Activated naive CD4-positive, alpha-beta T cell treated with anti-CD3 and anti-CD28 coated beads, Interleukin-2, amount 10 ng/mL, durations not matched to agents 7 days and 5 days (primary cell): ENCODE data around the gene KREMEN2.

Experiments used
- CTCF ChIA-PET: fragments of 350-600 bp; sonication (Branson Sonifier 250); formaldehyde crosslinking; loops from one replicate; lab custom pipeline; 2021; ENCODE audit warnings: antibody characterized with exemption; lab: Charles Lee
- DNase-seq: peaks from one replicate; pipeline ENCODE4 v3.0.0-alpha.2; 2020
- H3K27ac Mint-ChIP-seq: one replicate; pipeline ENCODE4 v1.8.0; 2021; ENCODE audit warnings: mild to moderate bottlenecking, moderate library complexity, mixed read lengths
- H3K27me3 Mint-ChIP-seq: one replicate; pipeline ENCODE4 v1.8.0; 2021; ENCODE audit warnings: mild to moderate bottlenecking, mixed read lengths
- H3K36me3 Mint-ChIP-seq: one replicate; pipeline ENCODE4 v1.8.0; 2021; ENCODE audit warnings: mixed read lengths
- H3K4me1 Mint-ChIP-seq: one replicate; pipeline ENCODE4 v1.8.0; 2021; ENCODE audit warnings: mixed read lengths
- H3K4me3 Mint-ChIP-seq: one replicate; pipeline ENCODE4 v1.8.0; 2021; ENCODE audit warnings: mild to moderate bottlenecking, moderate library complexity, mixed read lengths
- H3K9me3 Mint-ChIP-seq: one replicate; pipeline ENCODE4 v1.8.0; 2021; ENCODE audit warnings: mixed read lengths

Gene KREMEN2

GRCh38 chr16:2964475-2965336, 631 bp downstream of the KREMEN2 start:
- H3K27ac Mint-ChIP-seq = no peak overlapping the region
- CTCF ChIA-PET = interaction anchor here (0.6 to 1.8 kb wide), 3 partner anchors 14 to 36 kb away, joined by 3 to 4 read pairs (median 3); no protein-coding TSS in a partner anchor
- H3K36me3 Mint-ChIP-seq = no peaks in the 10 kb centered on the region
- H3K4me1 Mint-ChIP-seq = peaks cover 32% of the 10 kb centered on the region
- peak; percentile 83 for DNase-seq
- peak overlapping the region; percentile 50 for H3K4me3 Mint-ChIP-seq
- H3K9me3 Mint-ChIP-seq = no peaks in the 10 kb centered on the region
- peaks cover 94% of the 10 kb centered on the region for H3K27me3 Mint-ChIP-seq

GRCh38 chr16:2966043-2966807, 2.1 kb downstream of the KREMEN2 start:
- CTCF ChIA-PET = no interaction called here
- Mint-ChIP-seq H3K27me3 (peaks cover 79% of the 10 kb centered on the region), H3K4me3 (no peak overlapping the region), H3K4me1 (peaks cover 40% of the 10 kb centered on the region), H3K36me3 (no peaks in the 10 kb centered on the region), H3K27ac (no peak overlapping the region), H3K9me3 (no peaks in the 10 kb centered on the region)
- DNase-seq = no peak

GRCh38 chr16:2966808-2967191, 2.7 kb downstream of the KREMEN2 start:
- DNase-seq = no peak
- H3K4me1 Mint-ChIP-seq = peaks cover 38% of the 10 kb centered on the region
- CTCF ChIA-PET = no interaction called here
- H3K27me3 Mint-ChIP-seq = peaks cover 73% of the 10 kb centered on the region
- H3K9me3 Mint-ChIP-seq = no peaks in the 10 kb centered on the region
- H3K4me3 Mint-ChIP-seq = no peak overlapping the region
- no peaks in the 10 kb centered on the region for H3K36me3 Mint-ChIP-seq
- no peak overlapping the region for H3K27ac Mint-ChIP-seq

- CTCF ChIA-PET = no interaction called here
- DNase-seq = no peak
- Mint-ChIP-seq H3K4me1 (peaks cover 41% of the 10 kb centered on the region), H3K4me3 (no peak overlapping the region), H3K36me3 (peaks cover 4% of the 10 kb centered on the region), H3K27ac (no peak overlapping the region), H3K9me3 (no peaks in the 10 kb centered on the region), H3K27me3 (peaks cover 69% of the 10 kb centered on the region)
Measured at GRCh38 chr16:2967211-2967631, 3.1 kb downstream of the KREMEN2 start.

DNA sequence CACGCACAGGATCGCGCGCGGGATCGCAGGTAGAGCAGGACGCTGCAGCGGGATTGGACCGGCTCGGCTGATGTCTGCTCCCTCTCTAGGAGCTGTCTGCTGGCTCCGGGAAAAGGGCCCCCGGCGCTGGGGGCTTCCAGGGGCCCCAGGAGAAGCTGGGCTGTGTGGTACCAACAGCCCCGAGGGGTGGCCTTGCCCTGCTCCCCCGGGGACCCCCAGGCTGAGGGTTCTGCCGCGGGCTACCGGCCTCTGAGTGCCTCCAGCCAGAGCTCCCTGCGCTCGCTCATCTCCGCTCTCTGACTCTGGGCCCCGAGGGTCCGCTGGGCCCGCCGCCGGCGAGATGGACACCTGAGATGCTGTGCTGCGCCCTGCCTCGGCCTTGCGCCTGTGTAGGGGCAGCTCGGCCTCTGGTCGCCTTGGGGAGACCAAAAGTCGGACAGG, 3.7 kb downstream of the KREMEN2 start:
- DNase-seq = no peak
- H3K27me3 Mint-ChIP-seq = peaks cover 64% of the 10 kb centered on the region

DNA sequence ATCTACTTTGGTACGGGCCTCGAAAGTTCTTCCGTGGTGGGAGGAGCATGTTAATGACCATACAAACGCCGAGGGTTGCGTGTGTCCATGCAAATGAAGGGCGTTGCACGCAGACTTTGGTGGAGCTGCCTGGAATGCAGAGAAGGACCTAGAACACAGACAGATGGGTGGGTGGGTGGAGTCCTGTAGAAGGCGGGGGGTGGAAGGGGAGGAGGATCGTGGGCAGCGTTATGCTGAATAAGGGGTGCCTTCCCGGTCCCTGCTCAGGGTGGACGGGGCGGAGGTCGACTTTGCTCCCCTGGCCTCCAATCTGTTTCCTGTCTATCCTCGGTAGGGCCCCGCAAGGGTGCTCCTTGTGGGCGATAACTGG, 4.3 kb downstream of the KREMEN2 start:
- H3K27ac Mint-ChIP-seq = peak overlapping the region; percentile 45
- peaks cover 10% of the 10 kb centered on the region for H3K36me3 Mint-ChIP-seq
- no peak for DNase-seq
- peaks cover 40% of the 10 kb centered on the region for H3K4me1 Mint-ChIP-seq
- peak overlapping the region; percentile 71 for H3K4me3 Mint-ChIP-seq
- peaks cover 57% of the 10 kb centered on the region for H3K27me3 Mint-ChIP-seq
- H3K9me3 Mint-ChIP-seq = no peaks in the 10 kb centered on the region
- CTCF ChIA-PET = no interaction called here

More for the DNA sequence above, 3.7 kb downstream of the KREMEN2 start:
- H3K4me1 Mint-ChIP-seq = peaks cover 42% of the 10 kb centered on the region
- no peak overlapping the region for H3K27ac Mint-ChIP-seq
- CTCF ChIA-PET = no interaction called here
- no peak overlapping the region for H3K4me3 Mint-ChIP-seq
- no peaks in the 10 kb centered on the region for H3K9me3 Mint-ChIP-seq
- H3K36me3 Mint-ChIP-seq = peaks cover 9% of the 10 kb centered on the region

- DNase-seq = peak; percentile 87
- Mint-ChIP-seq H3K27ac (peak within 1 kb of the TSS; percentile 74), H3K4me1 (peaks cover 37% of the 10 kb centered on the region), H3K9me3 (no peaks in the 10 kb centered on the region), H3K27me3 (peaks cover 52% of the 10 kb centered on the region), H3K4me3 (peak within 1 kb of the TSS; percentile 74), H3K36me3 (peaks cover 10% of the 10 kb centered on the region)
- CTCF ChIA-PET = interaction anchor here (0.7 to 2.0 kb wide), 6 partner anchors 9 to 228 kb away, joined by 3 to 14 read pairs (median 5); partner anchors contain the start of gene PKMYT1
Measured at GRCh38 chr16:2968738-2969544, 4.9 kb downstream of the KREMEN2 start, which contains the start of gene PAQR4. PAQR4 (plus strand) TSS chr16:2969348; CDS start chr16:2969675, 327 bp downstream.

DNA sequence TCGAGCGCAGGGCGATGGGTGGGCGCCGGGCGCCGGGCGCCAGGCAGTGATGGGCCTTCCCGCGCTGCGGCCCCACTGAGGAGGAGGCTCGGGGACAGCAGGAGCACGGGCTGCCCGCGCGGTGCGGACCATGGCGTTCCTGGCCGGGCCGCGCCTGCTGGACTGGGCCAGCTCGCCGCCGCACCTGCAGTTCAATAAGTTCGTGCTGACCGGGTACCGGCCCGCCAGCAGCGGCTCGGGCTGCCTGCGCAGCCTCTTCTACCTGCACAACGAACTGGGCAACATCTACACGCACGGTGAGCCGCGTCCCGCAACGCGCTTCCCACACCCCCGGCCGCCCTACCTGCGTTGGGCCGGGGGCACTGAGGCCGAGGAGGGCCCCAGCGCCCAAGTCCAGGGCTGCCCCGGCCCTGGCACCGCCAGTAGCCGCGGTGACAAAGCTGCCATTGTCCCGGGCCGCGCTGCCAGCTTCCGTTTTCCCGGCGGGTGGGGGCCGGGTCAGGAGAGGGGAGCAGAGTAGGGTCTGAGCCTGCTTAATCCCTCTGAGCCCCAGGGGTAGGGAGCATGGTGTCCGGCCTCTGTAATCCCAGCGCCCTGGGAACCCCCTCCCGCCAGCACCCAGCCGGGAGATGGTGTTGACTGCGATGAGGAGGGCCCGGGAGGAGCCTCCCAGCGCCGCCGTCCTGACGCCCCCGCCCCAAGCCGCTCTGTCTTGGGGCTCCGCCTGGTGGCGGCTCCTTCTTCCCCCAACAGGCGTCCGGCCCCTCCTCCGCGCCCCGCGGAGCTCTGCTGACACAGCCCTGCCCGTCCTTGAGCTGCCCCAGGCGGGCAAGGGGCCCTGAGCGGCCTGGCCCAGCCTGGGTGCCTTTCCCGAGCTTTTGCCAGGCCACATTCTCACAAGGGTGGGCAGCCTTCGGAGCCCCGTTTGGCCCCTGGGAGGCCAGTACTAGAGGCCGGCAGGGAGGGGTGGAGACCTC, 5.8 kb downstream of the KREMEN2 start:
- peaks cover 10% of the 10 kb centered on the region for H3K36me3 Mint-ChIP-seq
- peak overlapping the region; percentile 74 for H3K4me3 Mint-ChIP-seq
- H3K4me1 Mint-ChIP-seq = peaks cover 35% of the 10 kb centered on the region
- peak overlapping the region; percentile 74 for H3K27ac Mint-ChIP-seq
- peaks cover 43% of the 10 kb centered on the region for H3K27me3 Mint-ChIP-seq
- peak; percentile 90 for DNase-seq
- H3K9me3 Mint-ChIP-seq = no peaks in the 10 kb centered on the region
- CTCF ChIA-PET = interaction anchor here (0.7 to 2.0 kb wide), 9 partner anchors 8 to 229 kb away, joined by 3 to 14 read pairs (median 4); partner anchors contain the start of genes CLDN6, FLYWCH2 and PKMYT1

- Mint-ChIP-seq H3K27me3 (peaks cover 35% of the 10 kb centered on the region), H3K36me3 (peaks cover 10% of the 10 kb centered on the region), H3K4me3 (peak overlapping the region; percentile 74), H3K4me1 (peaks cover 29% of the 10 kb centered on the region), H3K27ac (peak overlapping the region; percentile 62), H3K9me3 (no peaks in the 10 kb centered on the region)
- no peak for DNase-seq
- CTCF ChIA-PET = interaction anchor here (0.9 to 2.0 kb wide), 7 partner anchors 8 to 230 kb away, joined by 3 to 14 read pairs (median 4); partner anchors contain the start of genes CLDN6, FLYWCH2 and PKMYT1
Measured at GRCh38 chr16:2970563-2970962, 6.5 kb downstream of the KREMEN2 start.

- no peak for DNase-seq
- Mint-ChIP-seq H3K27ac (peak overlapping the region; percentile 62), H3K4me1 (peaks cover 26% of the 10 kb centered on the region), H3K27me3 (peaks cover 27% of the 10 kb centered on the region), H3K4me3 (peak overlapping the region; percentile 74), H3K9me3 (no peaks in the 10 kb centered on the region), H3K36me3 (peaks cover 10% of the 10 kb centered on the region)
- CTCF ChIA-PET = interaction anchor here (1.4 kb wide), 1 partner anchor 9 kb away, joined by 5 read pairs; no protein-coding TSS in a partner anchor
Measured at GRCh38 chr16:2971134-2971984, 7.3 kb downstream of the KREMEN2 start.

DNA sequence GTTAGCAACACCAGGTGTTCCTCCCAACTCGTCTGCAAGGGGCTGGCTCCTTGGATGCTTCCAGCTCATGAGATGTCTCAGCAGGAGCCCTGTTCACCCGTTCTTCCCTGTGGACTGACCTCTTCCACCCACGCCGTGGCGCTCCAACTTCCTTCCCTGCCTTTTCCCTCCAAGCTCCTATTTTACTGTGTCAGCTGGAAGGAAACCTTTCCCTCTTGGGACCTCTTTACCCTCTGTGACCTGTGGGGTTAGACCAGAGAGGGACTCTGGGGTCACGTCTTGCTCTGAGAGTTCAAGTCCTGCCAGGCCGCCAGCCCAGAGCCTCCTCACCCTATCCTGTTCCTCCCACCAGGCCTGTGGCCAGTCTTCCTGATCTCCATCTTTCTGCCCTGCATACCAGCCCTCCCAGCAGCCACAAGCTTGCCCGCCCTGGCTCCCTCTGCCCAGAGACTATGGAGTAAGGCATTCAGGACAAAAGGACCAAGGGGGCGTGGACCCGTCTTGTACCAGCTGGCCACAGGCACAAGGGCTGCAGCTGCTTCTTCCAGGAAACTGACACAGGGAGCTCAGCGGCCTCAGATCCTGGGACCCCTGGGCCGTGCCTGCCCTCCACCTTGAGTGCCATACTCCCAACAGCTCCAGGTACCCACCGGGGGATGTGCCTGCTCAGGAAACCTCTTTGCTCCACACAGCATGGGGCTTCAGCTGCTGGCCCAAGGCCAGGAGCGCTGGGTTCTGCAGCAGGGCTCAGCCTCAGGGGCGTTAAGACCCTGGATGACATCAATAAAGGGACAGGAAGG, 8.1 kb downstream of the KREMEN2 start:
- Mint-ChIP-seq H3K27me3 (peaks cover 19% of the 10 kb centered on the region), H3K36me3 (peaks cover 15% of the 10 kb centered on the region), H3K27ac (peak overlapping the region; percentile 72), H3K4me3 (peak overlapping the region; percentile 21), H3K9me3 (no peaks in the 10 kb centered on the region), H3K4me1 (peaks cover 30% of the 10 kb centered on the region)
- CTCF ChIA-PET = interaction anchor here (1.4 kb wide), 1 partner anchor 10 kb away, joined by 5 read pairs; no protein-coding TSS in a partner anchor
- no peak for DNase-seq
